Nephron (organoid): ENCODE data around the gene CLRN2.

Experiments used
- H3K27ac Mint-ChIP-seq, 3 experiments: 2 replicates each; pipeline ENCODE4 v1.8.0; 2020; ENCODE audit warnings: mixed read lengths in 3 of 3, mild to moderate bottlenecking in 2 of 3, moderate library complexity in 1 of 3
- H3K27me3 Mint-ChIP-seq: 2 replicates; pipeline ENCODE4 v1.8.0; 2021; ENCODE audit warnings: low read depth, mild to moderate bottlenecking, moderate library complexity, mixed read lengths
- H3K36me3 Mint-ChIP-seq: 2 replicates; pipeline ENCODE4 v1.8.0; 2020; ENCODE audit warnings: low read depth, mixed read lengths
- H3K4me1 Mint-ChIP-seq: 2 replicates; pipeline ENCODE4 v1.8.0; 2020; ENCODE audit warnings: mixed read lengths
- H3K4me3 Mint-ChIP-seq, 3 experiments: 2 replicates each; pipeline ENCODE4 v1.8.0; 2020; ENCODE audit warnings: mild to moderate bottlenecking in 3 of 3, mixed read lengths in 3 of 3, moderate library complexity in 2 of 3
- H3K9me3 Mint-ChIP-seq: 2 replicates; pipeline ENCODE4 v1.8.0; 2020; ENCODE audit warnings: mixed read lengths
- TF ChIP-seq, protein P1 (sequence below), 3 experiments: fragments of 200-600 bp; sonication (generic); IDR thresholded peaks; one replicate each; pipeline ENCODE4 v1.5.0; 2021; ENCODE audit warnings: antibody characterized with exemption in 3 of 3; ENCODE audit not compliant: unreplicated experiment in 3 of 3

The CLRN2 gene

GRCh38 chr4:17557880-17558279, 42.9 kb downstream of the CLRN2 start:
- TF ChIP-seq, protein P1, sequence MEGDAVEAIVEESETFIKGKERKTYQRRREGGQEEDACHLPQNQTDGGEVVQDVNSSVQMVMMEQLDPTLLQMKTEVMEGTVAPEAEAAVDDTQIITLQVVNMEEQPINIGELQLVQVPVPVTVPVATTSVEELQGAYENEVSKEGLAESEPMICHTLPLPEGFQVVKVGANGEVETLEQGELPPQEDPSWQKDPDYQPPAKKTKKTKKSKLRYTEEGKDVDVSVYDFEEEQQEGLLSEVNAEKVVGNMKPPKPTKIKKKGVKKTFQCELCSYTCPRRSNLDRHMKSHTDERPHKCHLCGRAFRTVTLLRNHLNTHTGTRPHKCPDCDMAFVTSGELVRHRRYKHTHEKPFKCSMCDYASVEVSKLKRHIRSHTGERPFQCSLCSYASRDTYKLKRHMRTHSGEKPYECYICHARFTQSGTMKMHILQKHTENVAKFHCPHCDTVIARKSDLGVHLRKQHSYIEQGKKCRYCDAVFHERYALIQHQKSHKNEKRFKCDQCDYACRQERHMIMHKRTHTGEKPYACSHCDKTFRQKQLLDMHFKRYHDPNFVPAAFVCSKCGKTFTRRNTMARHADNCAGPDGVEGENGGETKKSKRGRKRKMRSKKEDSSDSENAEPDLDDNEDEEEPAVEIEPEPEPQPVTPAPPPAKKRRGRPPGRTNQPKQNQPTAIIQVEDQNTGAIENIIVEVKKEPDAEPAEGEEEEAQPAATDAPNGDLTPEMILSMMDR (IDR thresholded peaks at IDR 0.05; ENCODE audit: unreplicated experiment in 3 of 3) = no peak
- Mint-ChIP-seq H3K4me3 (no peak overlapping the region), H3K4me1 (no peaks in the 10 kb centered on the region), H3K9me3 (no peaks in the 10 kb centered on the region), H3K27me3 (peaks cover 3% of the 10 kb centered on the region), H3K27ac (no peak overlapping the region), H3K36me3 (no peaks in the 10 kb centered on the region)

- no peaks in the 10 kb centered on the region for H3K36me3 Mint-ChIP-seq
- H3K4me1 Mint-ChIP-seq = no peaks in the 10 kb centered on the region
- H3K9me3 Mint-ChIP-seq = no peaks in the 10 kb centered on the region
- H3K4me3 Mint-ChIP-seq = no peak overlapping the region
- H3K27ac Mint-ChIP-seq = no peak overlapping the region
- TF ChIP-seq, protein P1 (IDR thresholded peaks at IDR 0.05; ENCODE audit: unreplicated experiment in 3 of 3) = no peak
- H3K27me3 Mint-ChIP-seq = peaks cover 3% of the 10 kb centered on the region
These were observed 44.2 kb downstream of the CLRN2 start for GRCh38 chr4:17558941-17559708.

DNA sequence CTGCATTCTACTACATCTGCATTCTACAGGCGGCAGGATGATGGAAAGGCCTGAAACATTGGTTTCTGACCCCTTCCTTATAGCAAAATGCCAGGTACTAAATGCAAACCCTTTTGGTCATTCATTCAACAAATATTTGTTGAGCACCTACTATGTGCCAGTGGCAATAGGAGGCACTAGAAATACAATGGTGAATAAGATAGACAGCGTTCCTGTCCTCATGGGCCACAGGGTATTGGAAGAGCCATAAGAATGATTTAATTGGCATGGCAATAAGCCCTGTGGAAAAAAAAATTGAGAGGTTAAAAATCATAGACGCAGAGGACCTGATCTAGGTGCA, 44.7 kb downstream of the CLRN2 start:
- Mint-ChIP-seq H3K9me3 (no peaks in the 10 kb centered on the region), H3K4me3 (no peak overlapping the region), H3K36me3 (no peaks in the 10 kb centered on the region), H3K27ac (no peak overlapping the region), H3K27me3 (peaks cover 3% of the 10 kb centered on the region), H3K4me1 (no peaks in the 10 kb centered on the region)
- TF ChIP-seq, protein P1 (IDR thresholded peaks at IDR 0.05; ENCODE audit: unreplicated experiment in 3 of 3) = no peak

- Mint-ChIP-seq H3K4me1 (no peaks in the 10 kb centered on the region), H3K4me3 (no peak overlapping the region), H3K36me3 (no peaks in the 10 kb centered on the region), H3K9me3 (no peaks in the 10 kb centered on the region), H3K27ac (no peak overlapping the region), H3K27me3 (no peaks in the 10 kb centered on the region)
- TF ChIP-seq, protein P1 (IDR thresholded peaks at IDR 0.05; ENCODE audit: unreplicated experiment in 3 of 3) = no peak
These were observed 45.2 kb downstream of the CLRN2 start for GRCh38 chr4:17560065-17560673.

DNA sequence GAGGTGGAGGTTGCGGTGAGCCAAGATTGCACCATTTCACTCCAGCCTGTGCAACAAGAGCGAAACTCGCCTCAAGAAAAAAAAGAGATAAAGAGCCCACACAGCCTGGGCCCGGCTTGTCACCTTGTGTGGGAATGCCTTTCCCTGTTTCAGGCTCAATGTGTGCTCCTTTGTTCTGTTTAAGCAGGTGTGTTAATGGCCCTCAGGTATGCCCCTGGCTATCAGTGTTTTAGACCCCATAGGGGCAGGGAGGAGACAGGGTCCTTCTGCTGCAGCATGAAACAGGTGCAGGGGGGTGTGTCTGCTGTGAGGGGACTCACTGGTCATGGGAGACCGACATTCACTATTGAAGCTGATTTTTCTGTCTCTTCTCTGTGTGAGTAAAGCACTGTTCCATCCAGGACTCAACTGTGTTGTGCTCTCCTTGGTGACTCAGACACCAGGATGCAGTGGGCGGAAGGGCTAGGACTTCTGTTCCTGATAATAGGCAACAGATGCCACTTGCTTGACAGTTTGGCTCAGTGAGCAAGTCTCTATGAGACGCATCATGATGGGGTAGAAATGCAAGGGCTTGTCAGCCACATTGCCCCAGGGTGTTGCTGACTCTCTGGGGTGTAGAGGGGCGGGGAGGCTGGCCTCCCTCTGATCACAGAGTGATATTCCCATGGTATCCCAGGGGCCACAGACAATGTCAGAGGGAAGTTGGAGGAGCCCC, 46.4 kb downstream of the CLRN2 start:
- TF ChIP-seq, protein P1 (IDR thresholded peaks at IDR 0.05; ENCODE audit: unreplicated experiment in 3 of 3) = no peak
- H3K27ac Mint-ChIP-seq = no peak overlapping the region
- no peaks in the 10 kb centered on the region for H3K36me3 Mint-ChIP-seq
- peaks cover 5% of the 10 kb centered on the region for H3K27me3 Mint-ChIP-seq
- H3K4me1 Mint-ChIP-seq = no peaks in the 10 kb centered on the region
- H3K4me3 Mint-ChIP-seq = no peak overlapping the region
- H3K9me3 Mint-ChIP-seq = no peaks in the 10 kb centered on the region
